GM23338 (cell line): ENCODE measurements around the gene FNDC10. TPM values are rescaled to one million over a fixed set of nuclear protein-coding genes. Genes with fewer than 3 reads are reported as not detected.

Experiments
- ATAC-seq: fragments of 200-7000 bp; cut with Tn5 transposase; 3 replicates; pipeline ENCODE4 v1.9.1; 2020
- DNase-seq: peaks from one replicate; pipeline ENCODE4 v3.0.0-alpha.2; 2015; ENCODE audit warnings: low spot score
- H2AFZ ChIP-seq: fragments of 200-600 bp; sonication (generic); 2 replicates; pipeline ENCODE4 v1.8.0; 2016; ENCODE audit warnings: antibody characterized with exemption, mild to moderate bottlenecking, moderate library complexity
- H3F3A ChIP-seq: fragments of 200-600 bp; sonication (generic); replicated peaks from 2 replicates; pipeline ENCODE4 v1.8.0; 2017; ENCODE audit warnings: antibody characterized with exemption, mixed run types, low read depth
- H3K27ac ChIP-seq: fragments of 200-600 bp; sonication (generic); 2 replicates; pipeline ENCODE4 v1.6.1; 2016; ENCODE audit warnings: low read depth
- H3K27me3 ChIP-seq: fragments of 200-600 bp; sonication (generic); 2 replicates; pipeline ENCODE4 v1.8.0; 2016; ENCODE audit warnings: mild to moderate bottlenecking, mixed run types, moderate library complexity; ENCODE audit not compliant: insufficient read depth
- H3K36me3 ChIP-seq: fragments of 200-600 bp; sonication (generic); 2 replicates; pipeline ENCODE4 v1.8.0; 2016; ENCODE audit warnings: mild to moderate bottlenecking; ENCODE audit not compliant: insufficient read depth
- H3K4me1 ChIP-seq: fragments of 200-600 bp; sonication (generic); 2 replicates; pipeline ENCODE4 v1.8.0; 2016; ENCODE audit warnings: mild to moderate bottlenecking, moderate library complexity; ENCODE audit not compliant: insufficient read depth
- H3K4me2 ChIP-seq: fragments of 200-600 bp; sonication (generic); 2 replicates; pipeline ENCODE4 v1.7.1; 2017; ENCODE audit warnings: mixed run types
- H3K4me3 ChIP-seq: fragments of 200-600 bp; sonication (generic); 2 replicates; pipeline ENCODE4 v1.6.1; 2016; ENCODE audit warnings: mixed run types
- H3K79me2 ChIP-seq: fragments of 200-600 bp; sonication (generic); replicated peaks from 2 replicates; pipeline ENCODE4 v1.8.0; 2017; ENCODE audit warnings: mild to moderate bottlenecking; ENCODE audit not compliant: insufficient read depth
- H3K9me2 ChIP-seq: fragments of 200-600 bp; sonication (generic); 2 replicates; pipeline ENCODE4 v1.8.0; 2017; ENCODE audit not compliant: insufficient read depth
- H4K20me1 ChIP-seq: fragments of 200-600 bp; sonication (generic); replicated peaks from 2 replicates; pipeline ENCODE4 v1.8.0; 2017; ENCODE audit warnings: mild to moderate bottlenecking; ENCODE audit not compliant: insufficient read depth
- H3K27ac Mint-ChIP-seq: 2 replicates; pipeline ENCODE4 v1.8.0; 2020; ENCODE audit warnings: inconsistent platforms, mild to moderate bottlenecking, moderate library complexity, mixed read lengths
- H3K27me3 Mint-ChIP-seq: 3 replicates; pipeline ENCODE4 v1.8.0; 2022; ENCODE audit warnings: low read depth, mild to moderate bottlenecking, moderate library complexity, mixed read lengths, inconsistent platforms; ENCODE audit not compliant: insufficient read depth, poor library complexity
- H3K36me3 Mint-ChIP-seq: 3 replicates; pipeline ENCODE4 v1.8.0; 2021; ENCODE audit warnings: low read depth, mild to moderate bottlenecking, inconsistent platforms, moderate library complexity, mixed read lengths
- H3K4me1 Mint-ChIP-seq: 3 replicates; pipeline ENCODE4 v1.8.0; 2020; ENCODE audit warnings: mild to moderate bottlenecking, inconsistent platforms, mixed read lengths
- H3K4me3 Mint-ChIP-seq: 3 replicates; pipeline ENCODE4 v1.8.0; 2021; ENCODE audit warnings: moderate library complexity, mild to moderate bottlenecking, inconsistent platforms, mixed read lengths
- H3K9me3 Mint-ChIP-seq: 3 replicates; pipeline ENCODE4 v1.8.0; 2020; ENCODE audit warnings: moderate library complexity, mild to moderate bottlenecking, inconsistent platforms, mixed read lengths
- CREB1 ChIP-seq: fragments of 250-450 bp; sonication (Bioruptor Pico); IDR thresholded peaks from 2 replicates; pipeline ENCODE4 v1.5.0; 2020; ENCODE audit warnings: low read depth, mild to moderate bottlenecking, moderate library complexity
- EZH2 ChIP-seq: fragments of 200-600 bp; sonication (generic); IDR thresholded peaks from one replicate; pipeline ENCODE4 v1.8.0; 2017; ENCODE audit warnings: antibody characterized with exemption, mild to moderate bottlenecking, low read depth; ENCODE audit not compliant: unreplicated experiment
- JUNB ChIP-seq: IDR thresholded peaks from one replicate; pipeline ENCODE4 v1.6.1; 2016; ENCODE audit warnings: antibody characterized with exemption; ENCODE audit not compliant: unreplicated experiment
- POLR2AphosphoS5 ChIP-seq: IDR thresholded peaks from 2 replicates; pipeline ENCODE4 v1.6.1; 2016; ENCODE audit warnings: antibody characterized with exemption, low read depth
- STAT1 ChIP-seq: IDR thresholded peaks from one replicate; pipeline ENCODE4 v1.6.1; 2016; ENCODE audit warnings: antibody characterized with exemption; ENCODE audit not compliant: unreplicated experiment
- ZNF114 ChIP-seq: fragments of 250-450 bp; sonication (Bioruptor Pico); IDR thresholded peaks from 2 replicates; pipeline ENCODE4 v1.5.0; 2020; ENCODE audit warnings: mild to moderate bottlenecking, moderate library complexity
- ZNF331 ChIP-seq: fragments of 250-450 bp; sonication (Bioruptor Pico); IDR thresholded peaks from 2 replicates; pipeline ENCODE4 v1.5.0; 2020; ENCODE audit warnings: low read depth, mild to moderate bottlenecking, moderate library complexity
- polyA plus RNA-seq: library from polyadenylated mRNA; unstranded; fragments of >200 nt; fragmentation: Nextera tagmentation; extraction: Ambion mirVana; gene quantifications from 2 replicates; pipeline ENCODE4 v1.2.1, GENCODE V29; 2016
- total RNA-seq: library from RNA; depleted of rRNA; stranded (reverse); fragments of >200 nt; shearing (Covaris generic); gene quantifications from 2 replicates; pipeline ENCODE4 v1.2.3, GENCODE V29; 2014
- TF ChIP-seq, protein P1 (sequence below): IDR thresholded peaks from one replicate; pipeline ENCODE4 v1.6.1; 2018; ENCODE audit warnings: antibody characterized with exemption; ENCODE audit not compliant: unreplicated experiment
- TF ChIP-seq, protein P2 (sequence below), 2 experiments: fragments of 200-600 bp in 1 of 2; sonication (generic) in 1 of 2; conservative IDR thresholded peaks; 2 replicates each; pipeline versions ENCODE4 v1.5.1 to v1.6.1; 2016 to 2017; ENCODE audit warnings: antibody characterized with exemption in 2 of 2, low read depth in 2 of 2, mild to moderate bottlenecking in 2 of 2, moderate library complexity in 1 of 2
- TF ChIP-seq, protein P3 (sequence below): IDR thresholded peaks from 2 replicates; pipeline ENCODE4 v1.6.1; 2016; ENCODE audit warnings: antibody characterized with exemption

The FNDC10 gene
- total and polyA plus RNA-seq, 2 experiments from 2014 or later, result 7.7 to 15.1 TPM

DNA sequence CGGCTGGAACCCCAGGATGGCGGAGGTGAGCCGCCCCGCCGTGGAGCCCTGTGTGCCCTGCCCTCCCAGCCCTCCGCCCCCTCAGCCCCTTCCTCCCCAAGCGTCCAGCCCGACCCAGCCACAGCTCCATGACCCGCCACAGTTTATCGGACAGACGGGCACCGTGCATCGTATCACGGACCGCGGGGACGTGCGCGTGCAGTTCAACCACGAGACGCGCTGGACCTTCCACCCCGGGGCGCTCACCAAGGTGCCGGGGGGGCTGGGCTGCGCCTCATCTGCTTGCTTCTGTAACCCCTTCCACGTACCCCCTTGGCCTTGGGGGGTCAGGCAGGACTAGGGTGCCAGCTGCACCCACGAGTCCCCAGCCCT lies 25.5 kb upstream of the FNDC10 start:
- TF ChIP-seq JUNB (no peak), ZNF114 (CRISPR knock-in tag) (no peak), STAT1 (no peak)
- TF ChIP-seq, protein P1, sequence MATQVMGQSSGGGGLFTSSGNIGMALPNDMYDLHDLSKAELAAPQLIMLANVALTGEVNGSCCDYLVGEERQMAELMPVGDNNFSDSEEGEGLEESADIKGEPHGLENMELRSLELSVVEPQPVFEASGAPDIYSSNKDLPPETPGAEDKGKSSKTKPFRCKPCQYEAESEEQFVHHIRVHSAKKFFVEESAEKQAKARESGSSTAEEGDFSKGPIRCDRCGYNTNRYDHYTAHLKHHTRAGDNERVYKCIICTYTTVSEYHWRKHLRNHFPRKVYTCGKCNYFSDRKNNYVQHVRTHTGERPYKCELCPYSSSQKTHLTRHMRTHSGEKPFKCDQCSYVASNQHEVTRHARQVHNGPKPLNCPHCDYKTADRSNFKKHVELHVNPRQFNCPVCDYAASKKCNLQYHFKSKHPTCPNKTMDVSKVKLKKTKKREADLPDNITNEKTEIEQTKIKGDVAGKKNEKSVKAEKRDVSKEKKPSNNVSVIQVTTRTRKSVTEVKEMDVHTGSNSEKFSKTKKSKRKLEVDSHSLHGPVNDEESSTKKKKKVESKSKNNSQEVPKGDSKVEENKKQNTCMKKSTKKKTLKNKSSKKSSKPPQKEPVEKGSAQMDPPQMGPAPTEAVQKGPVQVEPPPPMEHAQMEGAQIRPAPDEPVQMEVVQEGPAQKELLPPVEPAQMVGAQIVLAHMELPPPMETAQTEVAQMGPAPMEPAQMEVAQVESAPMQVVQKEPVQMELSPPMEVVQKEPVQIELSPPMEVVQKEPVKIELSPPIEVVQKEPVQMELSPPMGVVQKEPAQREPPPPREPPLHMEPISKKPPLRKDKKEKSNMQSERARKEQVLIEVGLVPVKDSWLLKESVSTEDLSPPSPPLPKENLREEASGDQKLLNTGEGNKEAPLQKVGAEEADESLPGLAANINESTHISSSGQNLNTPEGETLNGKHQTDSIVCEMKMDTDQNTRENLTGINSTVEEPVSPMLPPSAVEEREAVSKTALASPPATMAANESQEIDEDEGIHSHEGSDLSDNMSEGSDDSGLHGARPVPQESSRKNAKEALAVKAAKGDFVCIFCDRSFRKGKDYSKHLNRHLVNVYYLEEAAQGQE, result no peak
- no peaks in the 10 kb centered on the region for H3K9me2 ChIP-seq
- H3K36me3 ChIP-seq, result no peaks in the 10 kb centered on the region
- Mint-ChIP-seq H3K27me3 (peaks cover 12% of the 10 kb centered on the region), H3K9me3 (no peaks in the 10 kb centered on the region; the same call in 1 of the 3 replicates), H3K4me1 (no peaks in the 10 kb centered on the region; the same call in 2 of the 3 replicates), H3K4me3 (no peak overlapping the region), H3K36me3 (no peaks in the 10 kb centered on the region), H3K27ac (no peak overlapping the region)
- H3K4me3 ChIP-seq, result no peak overlapping the region
- H3K27ac ChIP-seq, result no peak overlapping the region
- no peak overlapping the region for H3K4me2 ChIP-seq
- ATAC-seq (no peak), DNase-seq (no peak)
- 0 out of 2 replicates have a peak, but pooled peaks cover 3% of the 10 kb centered on the region for H3F3A ChIP-seq
- no peaks in the 10 kb centered on the region for H3K4me1 ChIP-seq
- no peaks in the 10 kb centered on the region for H4K20me1 ChIP-seq
- no peak overlapping the region for H2AFZ ChIP-seq
- no peaks in the 10 kb centered on the region for H3K27me3 ChIP-seq
- no peaks in the 10 kb centered on the region for H3K79me2 ChIP-seq

DNA sequence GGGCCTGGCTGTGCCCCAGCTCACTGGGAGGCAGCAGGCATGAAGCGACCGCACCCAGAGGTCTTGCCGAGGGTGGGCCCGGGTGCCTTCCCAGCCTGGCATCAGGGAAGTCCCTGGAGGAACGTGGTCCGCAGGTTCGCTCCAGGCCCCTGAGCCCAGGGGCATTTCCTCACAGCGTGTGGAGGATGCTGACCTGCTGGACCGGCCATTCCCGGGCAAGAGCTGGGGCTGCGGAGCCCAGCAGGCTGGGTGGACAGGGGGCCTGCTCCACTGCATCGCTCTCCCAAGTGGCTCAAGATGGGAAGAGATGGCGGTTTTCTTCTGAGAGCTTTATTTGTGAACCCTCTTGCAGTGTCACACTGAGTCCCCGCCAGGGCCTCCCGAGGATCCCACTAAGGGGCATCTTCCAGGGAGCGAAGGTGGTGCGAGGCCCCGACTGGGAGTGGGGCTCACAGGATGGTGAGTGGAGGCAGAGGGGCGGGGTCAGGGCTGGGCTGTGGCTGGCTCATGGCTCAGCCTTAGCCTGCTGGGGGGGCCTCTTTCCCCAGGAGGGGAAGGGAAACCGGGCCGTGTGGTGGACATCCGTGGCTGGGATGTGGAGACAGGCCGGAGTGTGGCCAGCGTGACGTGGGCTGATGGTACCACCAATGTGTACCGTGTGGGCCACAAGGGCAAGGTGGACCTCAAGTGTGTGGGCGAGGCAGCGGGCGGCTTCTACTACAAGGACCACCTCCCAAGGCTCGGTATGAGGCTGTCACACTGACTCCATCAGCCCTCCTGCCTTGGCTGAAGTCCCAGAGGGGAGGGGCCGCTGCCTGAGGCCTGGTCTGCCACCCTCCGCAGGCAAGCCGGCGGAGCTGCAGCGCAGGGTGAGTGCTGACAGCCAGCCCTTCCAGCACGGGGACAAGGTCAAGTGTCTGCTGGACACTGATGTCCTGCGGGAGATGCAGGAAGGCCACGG lies 24.8 kb upstream of the FNDC10 start:
- Histone ChIP-seq H3K9me2 (no peaks in the 10 kb centered on the region), H3K4me1 (no peaks in the 10 kb centered on the region), H3F3A (0 out of 2 replicates have a peak, but pooled peaks cover 3% of the 10 kb centered on the region), H3K36me3 (no peaks in the 10 kb centered on the region), H3K27ac (no peak overlapping the region), H3K27me3 (no peaks in the 10 kb centered on the region), H2AFZ (no peak overlapping the region), H4K20me1 (no peaks in the 10 kb centered on the region), H3K4me2 (no peak overlapping the region), H3K79me2 (no peaks in the 10 kb centered on the region), H3K4me3 (no peak overlapping the region)
- ATAC-seq (peak; percentile 1; the same call in 1 of the 3 replicates), DNase-seq (no peak)
- Mint-ChIP-seq H3K9me3 (no peaks in the 10 kb centered on the region; the same call in 2 of the 3 replicates), H3K27ac (no peak overlapping the region), H3K36me3 (no peaks in the 10 kb centered on the region), H3K4me1 (no peaks in the 10 kb centered on the region; the same call in 2 of the 3 replicates), H3K27me3 (peaks cover 10% of the 10 kb centered on the region), H3K4me3 (no peak overlapping the region)
- TF ChIP-seq, protein P2, sequence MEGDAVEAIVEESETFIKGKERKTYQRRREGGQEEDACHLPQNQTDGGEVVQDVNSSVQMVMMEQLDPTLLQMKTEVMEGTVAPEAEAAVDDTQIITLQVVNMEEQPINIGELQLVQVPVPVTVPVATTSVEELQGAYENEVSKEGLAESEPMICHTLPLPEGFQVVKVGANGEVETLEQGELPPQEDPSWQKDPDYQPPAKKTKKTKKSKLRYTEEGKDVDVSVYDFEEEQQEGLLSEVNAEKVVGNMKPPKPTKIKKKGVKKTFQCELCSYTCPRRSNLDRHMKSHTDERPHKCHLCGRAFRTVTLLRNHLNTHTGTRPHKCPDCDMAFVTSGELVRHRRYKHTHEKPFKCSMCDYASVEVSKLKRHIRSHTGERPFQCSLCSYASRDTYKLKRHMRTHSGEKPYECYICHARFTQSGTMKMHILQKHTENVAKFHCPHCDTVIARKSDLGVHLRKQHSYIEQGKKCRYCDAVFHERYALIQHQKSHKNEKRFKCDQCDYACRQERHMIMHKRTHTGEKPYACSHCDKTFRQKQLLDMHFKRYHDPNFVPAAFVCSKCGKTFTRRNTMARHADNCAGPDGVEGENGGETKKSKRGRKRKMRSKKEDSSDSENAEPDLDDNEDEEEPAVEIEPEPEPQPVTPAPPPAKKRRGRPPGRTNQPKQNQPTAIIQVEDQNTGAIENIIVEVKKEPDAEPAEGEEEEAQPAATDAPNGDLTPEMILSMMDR (conservative IDR thresholded peaks at IDR 0.05; ENCODE audit: low read depth in 2 of 2), result no peak
- TF ChIP-seq, protein P3, sequence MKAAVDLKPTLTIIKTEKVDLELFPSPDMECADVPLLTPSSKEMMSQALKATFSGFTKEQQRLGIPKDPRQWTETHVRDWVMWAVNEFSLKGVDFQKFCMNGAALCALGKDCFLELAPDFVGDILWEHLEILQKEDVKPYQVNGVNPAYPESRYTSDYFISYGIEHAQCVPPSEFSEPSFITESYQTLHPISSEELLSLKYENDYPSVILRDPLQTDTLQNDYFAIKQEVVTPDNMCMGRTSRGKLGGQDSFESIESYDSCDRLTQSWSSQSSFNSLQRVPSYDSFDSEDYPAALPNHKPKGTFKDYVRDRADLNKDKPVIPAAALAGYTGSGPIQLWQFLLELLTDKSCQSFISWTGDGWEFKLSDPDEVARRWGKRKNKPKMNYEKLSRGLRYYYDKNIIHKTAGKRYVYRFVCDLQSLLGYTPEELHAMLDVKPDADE, result no peak
- TF ChIP-seq POLR2AphosphoS5, result no peak
- no peak for TF ChIP-seq ZNF331 (CRISPR knock-in tag)
- TF ChIP-seq, protein P1, result no peak
- TF ChIP-seq STAT1, result no peak
- no peak for TF ChIP-seq EZH2
- no peak for TF ChIP-seq CREB1 (CRISPR knock-in tag)
